AG09309 (cell line): Measurements from ENCODE around the gene MYT1.

ENCODE experiments used
- DNase-seq: peaks from one replicate; pipeline ENCODE4 v3.0.0-alpha.2; 2010; ENCODE audit warnings: low read depth
- H3K4me3 ChIP-seq: 2 replicates; pipeline ENCODE4 v1.5.1; 2011; ENCODE audit warnings: mild to moderate bottlenecking, low read depth, low read length, moderate library complexity; ENCODE audit not compliant: control insufficient read depth
- TF ChIP-seq, protein P1 (sequence below): IDR thresholded peaks from 2 replicates; pipeline ENCODE4 v1.5.1; 2011; ENCODE audit warnings: mild to moderate bottlenecking, low read depth, low read length, inconsistent platforms; ENCODE audit not compliant: insufficient read depth, control insufficient read depth; ENCODE audit errors: missing control alignments

Gene MYT1

DNA sequence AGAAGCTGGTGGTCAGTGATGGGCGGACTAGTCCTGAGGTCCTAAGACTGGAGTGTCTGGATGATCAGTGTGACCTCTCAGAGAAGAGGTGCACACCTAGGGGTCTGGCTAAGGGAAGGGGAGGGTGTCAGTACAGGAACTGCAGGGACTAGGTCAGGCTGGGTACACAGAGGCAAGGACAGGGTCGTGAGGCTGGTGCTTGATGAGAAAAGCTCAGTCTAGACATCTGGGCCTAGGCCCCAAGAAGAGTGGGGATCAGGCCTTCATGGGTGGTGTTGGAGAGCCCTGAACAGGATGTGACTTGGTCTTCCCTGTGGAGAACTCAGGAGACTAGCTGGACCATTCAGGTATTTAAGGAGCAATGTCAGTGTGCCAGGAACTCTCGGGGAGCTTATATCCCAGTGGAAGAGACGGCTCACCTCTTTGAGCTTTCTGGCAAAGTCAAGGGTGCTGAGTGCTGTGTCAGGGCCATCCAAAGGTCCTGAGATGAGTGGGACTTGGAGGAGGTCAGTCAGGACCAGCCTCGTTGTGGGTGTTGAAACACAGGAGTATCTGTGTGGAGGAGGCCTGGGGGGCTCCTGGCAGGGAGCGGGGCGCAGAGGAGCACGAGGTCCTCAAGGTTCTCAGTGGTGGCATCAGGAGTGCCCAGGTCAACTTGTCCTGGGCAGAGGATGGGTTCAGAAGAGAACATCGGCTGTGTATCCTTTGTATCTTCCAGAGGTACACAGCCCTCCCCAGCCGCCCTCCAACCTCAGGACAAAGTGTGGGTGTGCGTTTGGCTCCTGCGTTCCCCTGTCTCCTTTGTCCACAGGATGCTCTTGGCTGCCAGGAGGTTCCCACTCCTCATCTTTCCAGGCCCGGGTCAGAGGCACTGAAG, 13.3 kb upstream of the MYT1 start:
- no peak for DNase-seq
- no peak overlapping the region for H3K4me3 ChIP-seq
- TF ChIP-seq, protein P1, sequence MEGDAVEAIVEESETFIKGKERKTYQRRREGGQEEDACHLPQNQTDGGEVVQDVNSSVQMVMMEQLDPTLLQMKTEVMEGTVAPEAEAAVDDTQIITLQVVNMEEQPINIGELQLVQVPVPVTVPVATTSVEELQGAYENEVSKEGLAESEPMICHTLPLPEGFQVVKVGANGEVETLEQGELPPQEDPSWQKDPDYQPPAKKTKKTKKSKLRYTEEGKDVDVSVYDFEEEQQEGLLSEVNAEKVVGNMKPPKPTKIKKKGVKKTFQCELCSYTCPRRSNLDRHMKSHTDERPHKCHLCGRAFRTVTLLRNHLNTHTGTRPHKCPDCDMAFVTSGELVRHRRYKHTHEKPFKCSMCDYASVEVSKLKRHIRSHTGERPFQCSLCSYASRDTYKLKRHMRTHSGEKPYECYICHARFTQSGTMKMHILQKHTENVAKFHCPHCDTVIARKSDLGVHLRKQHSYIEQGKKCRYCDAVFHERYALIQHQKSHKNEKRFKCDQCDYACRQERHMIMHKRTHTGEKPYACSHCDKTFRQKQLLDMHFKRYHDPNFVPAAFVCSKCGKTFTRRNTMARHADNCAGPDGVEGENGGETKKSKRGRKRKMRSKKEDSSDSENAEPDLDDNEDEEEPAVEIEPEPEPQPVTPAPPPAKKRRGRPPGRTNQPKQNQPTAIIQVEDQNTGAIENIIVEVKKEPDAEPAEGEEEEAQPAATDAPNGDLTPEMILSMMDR, result no peak

DNA sequence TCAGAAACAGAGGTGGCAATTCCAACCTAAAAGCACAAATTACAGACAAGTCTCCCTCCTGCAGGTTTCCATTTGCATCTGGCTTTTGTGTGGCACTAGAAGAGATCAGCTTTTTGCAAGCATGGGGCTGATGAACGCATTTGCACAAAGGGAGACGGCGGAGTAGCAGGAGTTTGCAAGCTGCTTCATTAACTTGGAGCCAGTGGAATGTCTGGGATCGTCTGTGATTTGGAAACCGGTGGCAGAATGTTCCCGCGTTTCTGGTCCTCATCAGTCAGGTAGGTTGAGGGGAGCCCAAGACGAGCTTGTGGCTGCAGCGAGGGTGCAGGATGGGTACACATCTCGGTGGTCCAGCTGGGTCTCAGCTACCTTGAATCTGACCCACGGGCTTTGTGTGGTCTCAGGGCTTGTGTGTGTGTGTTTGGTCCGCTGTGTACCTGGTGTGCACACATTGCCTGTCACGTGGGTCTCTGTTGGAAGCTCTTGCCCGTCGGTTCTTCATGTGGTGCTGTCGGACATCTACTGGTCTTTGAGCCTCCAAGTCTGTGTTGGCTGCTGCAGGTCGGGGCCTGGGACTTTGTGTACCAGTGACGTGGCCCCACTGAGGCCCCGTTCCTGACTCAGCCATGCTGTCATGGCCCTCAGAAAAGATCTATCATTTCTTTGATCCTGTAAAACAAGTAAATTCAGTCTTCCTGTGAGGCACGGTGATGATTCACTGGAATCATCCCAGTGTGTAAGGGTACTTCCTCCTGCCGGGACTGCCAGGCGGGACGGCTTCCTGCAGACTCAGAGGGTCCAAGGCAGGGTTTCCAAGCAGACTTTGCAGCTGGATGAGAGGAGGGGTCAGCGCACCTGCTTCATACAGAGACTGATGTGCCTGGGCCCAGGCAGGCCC, 12.4 kb upstream of the MYT1 start:
- TF ChIP-seq, protein P1, result no peak
- DNase-seq, result no peak
- no peak overlapping the region for H3K4me3 ChIP-seq

DNA sequence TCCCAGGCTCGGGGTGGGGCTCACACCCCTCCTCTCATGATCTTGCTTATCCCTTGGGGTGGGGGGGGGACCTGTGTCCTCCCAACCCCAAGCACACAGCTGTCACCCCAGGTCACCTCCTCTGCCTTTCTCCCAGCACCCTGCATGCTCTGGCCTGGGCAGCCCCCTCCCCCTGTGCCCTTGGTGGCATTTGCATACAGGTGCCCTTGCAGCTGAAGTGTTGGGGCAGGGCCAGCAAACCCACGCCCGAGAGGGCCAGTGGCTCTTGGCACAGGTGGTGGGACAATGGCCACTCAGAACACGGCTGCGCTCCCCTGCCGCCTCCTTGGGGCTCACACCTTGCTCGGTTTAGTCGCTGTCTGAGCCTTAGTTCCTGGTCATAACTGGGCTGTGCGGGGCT, 11.3 kb upstream of the MYT1 start:
- no peak overlapping the region for H3K4me3 ChIP-seq
- DNase-seq, result no peak
- TF ChIP-seq, protein P1, result no peak

DNA sequence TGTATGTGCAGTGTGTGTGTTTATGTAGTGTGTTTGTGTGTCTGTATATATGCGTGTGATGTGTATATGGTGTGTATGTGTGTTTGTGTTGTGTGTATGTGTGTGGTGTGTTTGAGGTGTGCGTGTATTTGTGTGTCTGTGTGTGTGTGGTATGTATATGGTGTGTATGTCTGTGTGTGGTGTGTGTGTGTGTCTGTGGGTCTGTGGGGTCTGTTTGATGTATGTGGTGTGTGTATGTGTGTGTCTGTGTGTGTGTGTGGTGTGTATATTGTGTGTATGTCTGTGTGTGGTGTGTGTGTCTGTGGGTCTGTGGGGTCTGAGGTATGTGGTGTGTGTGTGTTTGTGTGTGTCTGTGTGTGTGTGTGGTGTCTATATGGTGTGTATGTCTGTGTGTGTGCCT, 10.8 kb upstream of the MYT1 start:
- DNase-seq, result no peak
- TF ChIP-seq, protein P1, result no peak
- H3K4me3 ChIP-seq, result no peak overlapping the region

DNA sequence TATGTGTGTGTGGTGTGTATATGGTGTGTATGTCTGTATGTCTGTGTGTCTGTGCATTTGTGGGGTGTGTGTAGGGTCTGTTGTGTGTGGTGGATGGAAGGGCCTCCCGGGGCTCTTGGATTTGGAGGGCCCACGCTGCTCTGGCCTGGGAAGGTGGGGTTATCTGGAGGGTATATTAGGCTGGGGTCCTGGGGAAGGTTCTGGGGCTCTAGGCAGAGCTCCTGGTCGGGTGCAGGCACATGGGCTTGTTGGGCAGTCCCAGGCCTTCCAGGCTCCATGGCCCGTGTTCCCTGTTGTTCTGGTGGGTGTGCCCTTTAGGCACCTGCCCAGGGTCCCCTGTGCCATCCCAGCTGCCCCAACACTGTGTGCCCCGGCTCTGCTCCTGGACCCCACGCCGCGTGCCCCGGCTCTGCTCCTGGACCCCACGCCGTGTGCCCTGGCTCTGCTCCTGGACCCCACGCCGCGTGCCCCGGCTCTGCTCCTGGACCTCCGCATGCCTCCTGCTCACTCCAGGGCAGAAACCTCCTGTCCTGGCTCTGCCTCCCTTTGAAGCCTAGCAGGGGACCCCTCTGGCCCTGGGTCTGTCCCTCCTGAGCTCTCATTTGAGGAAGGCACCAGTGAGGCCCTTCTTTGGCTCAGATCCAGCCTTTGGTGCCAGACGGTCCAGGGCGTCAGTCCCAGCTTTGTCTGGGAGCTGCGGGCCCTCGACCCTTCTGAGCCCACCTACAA, 10.2 kb upstream of the MYT1 start:
- no peak overlapping the region for H3K4me3 ChIP-seq
- DNase-seq, result no peak
- TF ChIP-seq, protein P1, result no peak

DNA sequence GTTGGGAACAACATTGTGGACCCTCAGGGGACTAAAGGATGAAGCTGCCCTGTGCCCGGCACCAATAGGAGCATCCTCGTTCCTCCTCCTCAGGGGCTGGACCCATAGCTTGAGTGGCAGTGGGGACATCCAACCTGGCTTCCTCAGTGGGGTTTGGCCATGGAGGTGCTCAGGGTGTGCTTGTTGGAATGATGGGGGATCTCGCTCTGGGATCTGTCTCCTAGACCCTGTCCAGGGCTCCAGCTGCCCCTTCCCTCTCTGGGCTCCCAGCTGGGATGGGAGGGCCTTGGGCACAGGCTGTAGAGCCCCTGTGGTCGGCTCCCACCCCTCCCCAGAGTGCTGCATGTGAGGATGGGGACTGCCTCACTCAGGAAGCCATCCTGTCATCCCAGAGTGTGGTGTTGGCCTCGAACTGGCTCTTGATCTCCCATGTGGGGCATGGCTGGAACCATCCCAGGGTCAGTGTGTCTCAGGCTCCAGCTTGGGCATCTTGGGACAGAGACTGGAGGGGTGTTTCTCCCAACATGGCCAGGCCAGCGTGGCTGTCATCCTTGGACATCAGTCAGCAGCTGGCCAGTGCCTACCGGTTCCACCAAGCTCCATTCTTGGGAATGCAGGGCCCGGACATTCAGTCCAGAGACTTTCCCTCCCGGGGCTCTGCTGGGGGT, 9.5 kb upstream of the MYT1 start:
- H3K4me3 ChIP-seq, result no peak overlapping the region
- TF ChIP-seq, protein P1, result no peak
- DNase-seq, result no peak
